K562 (cell line): ENCODE measurements around the gene MYOZ3. TPM values are rescaled to one million over a fixed set of nuclear protein-coding genes. Genes with fewer than 3 reads are reported as not detected.

ENCODE experiments used
- ATAC-seq: fragments of 200-7000 bp; cut with Tn5 transposase; 3 replicates; pipeline ENCODE4 v1.9.1; 2020; ENCODE audit warnings: moderate library complexity
- BruUV-seq: library from RNA; stranded (reverse); fragments of 400-500 nt; replicated peaks from 2 replicates; lab custom pipeline; 2021; lab: Mats Ljungman, UMichigan
- CTCF ChIA-PET: fragments of 300-600 bp; formaldehyde crosslinking; extraction: SDS; loops from one replicate; lab custom pipeline; 2021; ENCODE audit warnings: low intra/inter-chr PET ratio; lab: Yijun Ruan, JAX
- POLR2A ChIA-PET: fragments of 300-600, 350-650 bp; sonication (Branson Sonifier 250); formaldehyde crosslinking; extraction: SDS; loops from one replicate; lab custom pipeline; 2021; ENCODE audit warnings: antibody characterized with exemption, inconsistent platforms; lab: Yijun Ruan, JAX
- DNase-seq, 4 experiments: peaks; one replicate each; pipeline versions ENCODE4 v3.0.0 to v3.0.0-alpha.2; 2011 to 2018; ENCODE audit warnings: low spot score in 3 of 4, mixed read lengths in 3 of 4; ENCODE audit errors: extremely low read depth in 1 of 4
- FAIRE-seq: peaks from 2 replicates; lab custom pipeline; 2011; peaks lifted over from hg19 to GRCh38; lab: Jason Lieb, UNC
- H2AFZ ChIP-seq: 2 replicates; pipeline ENCODE4 v1.6.0; 2011; ENCODE audit warnings: low read depth, low read length, control low read depth, inconsistent platforms
- H3K27ac ChIP-seq: fragments of 200-600 bp; 3 replicates; pipeline ENCODE4 v1.8.0; 2011; ENCODE audit warnings: low read depth, mild to moderate bottlenecking, control low read depth, inconsistent platforms, low read length, moderate library complexity, mixed read lengths; ENCODE audit errors: extremely low read depth
- H3K27me3 ChIP-seq, 2 experiments: fragments of 300-600 bp in 1 of 2; 2 replicates in 1 of 2; 3 replicates in 1 of 2; pipeline versions ENCODE4 v1.6.0 to v1.8.0; 2011; ENCODE audit warnings: inconsistent platforms in 2 of 2, low read length in 2 of 2, mild to moderate bottlenecking in 1 of 2, mixed read lengths in 1 of 2, moderate library complexity in 1 of 2; ENCODE audit not compliant: control insufficient read depth in 2 of 2, insufficient read depth in 2 of 2
- H3K36me3 ChIP-seq: fragments of 300-600 bp; 3 replicates; pipeline ENCODE4 v1.8.0; 2011; ENCODE audit warnings: mild to moderate bottlenecking, low read length, inconsistent platforms; ENCODE audit not compliant: control insufficient read depth, insufficient read depth
- H3K4me1 ChIP-seq, 2 experiments: fragments of 200-600 bp in 1 of 2; replicated peaks in 1 of 2; 2 replicates in 1 of 2; 3 replicates in 1 of 2; pipeline versions ENCODE4 v1.5.1 to v1.8.0; 2011; ENCODE audit warnings: inconsistent platforms in 2 of 2, low read length in 2 of 2, mild to moderate bottlenecking in 1 of 2, mixed read lengths in 1 of 2, moderate library complexity in 1 of 2; ENCODE audit not compliant: control insufficient read depth in 2 of 2, insufficient read depth in 2 of 2
- H3K4me2 ChIP-seq: 2 replicates; pipeline ENCODE4 v1.6.1; 2011; ENCODE audit warnings: low read length, control low read depth, inconsistent platforms, mixed read lengths; ENCODE audit not compliant: insufficient read depth
- H3K4me3 ChIP-seq: fragments of 200-600 bp; sonication (generic), shearing (Covaris generic); 2 replicates; pipeline ENCODE4 v1.5.1; 2016; ENCODE audit warnings: control low read depth, inconsistent platforms
- H3K79me2 ChIP-seq: fragments of 200-600 bp; 3 replicates; pipeline ENCODE4 v1.8.0; 2011; ENCODE audit warnings: low read length, inconsistent platforms; ENCODE audit not compliant: control insufficient read depth, insufficient read depth
- H3K9ac ChIP-seq, 2 experiments: 2 replicates each; pipeline versions ENCODE4 v1.6.0 to v1.6.1; 2011; ENCODE audit warnings: low read depth in 2 of 2, low read length in 2 of 2, control low read depth in 1 of 2, inconsistent platforms in 1 of 2, mild to moderate bottlenecking in 1 of 2, mixed read lengths in 1 of 2; ENCODE audit not compliant: insufficient read depth in 1 of 2
- H3K9me1 ChIP-seq: one replicate; pipeline ENCODE4 v1.6.0; 2011; ENCODE audit warnings: inconsistent platforms, mild to moderate bottlenecking, low read length, moderate library complexity; ENCODE audit not compliant: control insufficient read depth, insufficient read depth
- H3K9me3 ChIP-seq: replicated peaks from 2 replicates; pipeline ENCODE4 v1.5.1; 2011; ENCODE audit warnings: low read depth, low read length, inconsistent platforms; ENCODE audit not compliant: control insufficient read depth, insufficient read depth
- H4K20me1 ChIP-seq: replicated peaks from 2 replicates; pipeline ENCODE4 v1.6.1; 2011; ENCODE audit warnings: low read length, inconsistent platforms, mixed read lengths; ENCODE audit not compliant: control insufficient read depth, insufficient read depth
- ARID1B ChIP-seq: fragments of 450-650 bp; IDR thresholded peaks from 2 replicates; pipeline ENCODE4 v1.6.1; 2016; ENCODE audit warnings: antibody characterized with exemption, mild to moderate bottlenecking, inconsistent platforms
- CBFA2T3 ChIP-seq: fragments of 450-650 bp; IDR thresholded peaks from 2 replicates; pipeline ENCODE4 v1.6.1; 2017
- CBFB ChIP-seq: sonication (generic); formaldehyde crosslinking; IDR thresholded peaks from 2 replicates; pipeline ENCODE4 v1.4.0; 2020; ENCODE audit warnings: mild to moderate bottlenecking, missing genetic modification reagents
- EZH2 ChIP-seq: IDR thresholded peaks from 2 replicates; pipeline ENCODE4 v1.6.1; 2012; ENCODE audit warnings: low read depth, mild to moderate bottlenecking, inconsistent platforms, low read length, borderline replicate concordance
- FOXJ3 ChIP-seq: sonication (generic); formaldehyde crosslinking; IDR thresholded peaks from 2 replicates; pipeline ENCODE4 v1.4.0; 2020; ENCODE audit warnings: mild to moderate bottlenecking, missing genetic modification reagents
- HDGF ChIP-seq: fragments of 450-650 bp; IDR thresholded peaks from 2 replicates; pipeline ENCODE4 v1.6.1; 2016
- PYGO2 ChIP-seq: fragments of 450-650 bp; IDR thresholded peaks from 2 replicates; pipeline ENCODE4 v1.6.1; 2016; ENCODE audit warnings: mild to moderate bottlenecking, missing genetic modification characterization, moderate library complexity, missing compliant biosample characterization
- SIRT6 ChIP-seq: IDR thresholded peaks from one replicate; pipeline ENCODE4 v1.6.1; 2012; ENCODE audit warnings: low read depth, mild to moderate bottlenecking, control low read depth, inconsistent platforms, low read length, moderate library complexity
- ZNF184 ChIP-seq: sonication (generic); formaldehyde crosslinking; IDR thresholded peaks from 2 replicates; pipeline ENCODE4 v1.5.0; 2020; ENCODE audit warnings: missing genetic modification reagents
- ZNF253 ChIP-seq: fragments of 250-450 bp; sonication (Bioruptor Pico); conservative IDR thresholded peaks from 2 replicates; pipeline ENCODE4 v1.6.1; 2021; ENCODE audit warnings: mild to moderate bottlenecking
- ZNF263 ChIP-seq: sonication (generic); formaldehyde crosslinking; IDR thresholded peaks from 2 replicates; pipeline ENCODE4 v1.8.0; 2022; ENCODE audit warnings: mild to moderate bottlenecking, missing genetic modification reagents, borderline replicate concordance
- ZNF407 ChIP-seq: fragments of 450-650 bp; IDR thresholded peaks from 2 replicates; pipeline ENCODE4 v1.6.1; 2016; ENCODE audit warnings: low read depth
- ZNF655 ChIP-seq: fragments of 250-450 bp; sonication (Bioruptor Pico); IDR thresholded peaks from 2 replicates; pipeline ENCODE4 v1.5.0; 2021
- WGBS: fragments of 100-300 bp; shearing (Covaris generic); methylation state at CpG from one replicate; pipeline ENCODE4 v1.1.6; 2016; ENCODE audit warnings: low coverage, mixed read lengths; ENCODE audit not compliant: insufficient coverage; ENCODE audit errors: missing lambda C conversion rate; 5-methylcytosine and 5-hydroxymethylcytosine counted together
- in situ Hi-C: fragments of 300-500 bp; cut with MboI; formaldehyde crosslinking; loops from 4 replicates; pipeline ENCODE4 v1.15.0; 2018; ENCODE audit warnings: inconsistent platforms, mixed read lengths
- intact Hi-C: fragments of 100-400 bp; cut with micrococcal nuclease; formaldehyde crosslinking; loops from 2 replicates; pipeline ENCODE4 v1.14.2; 2022
- polyA plus RNA-seq, 8 experiments: library from polyadenylated mRNA; depleted of rRNA in 4 of 8; stranded (reverse) in 5 of 8; unstranded in 3 of 8; fragments of >200 nt; fragmentation: Nextera tagmentation in 2 of 8; fragmentation: Illumina TruSeq in 1 of 8; extraction: Ambion mirVana in 2 of 8; extraction: Trizol in 1 of 8; gene quantifications; 2 replicates each; pipeline versions ENCODE4 v1.2.1 to v1.2.3, GENCODE V29; 2011 to 2014; ENCODE audit warnings: inconsistent platforms in 1 of 8, missing spikeins in 1 of 8
- total RNA-seq, 7 experiments: library from RNA; depleted of rRNA in 6 of 7; stranded (reverse); fragments of >200 nt in 6 of 7; fragmentation: Illumina TruSeq in 2 of 7; extraction: Trizol in 2 of 7; gene quantifications; 2 replicates each; pipeline versions ENCODE4 v1.2.1 to v1.2.3, GENCODE V29; 2011 to 2021; ENCODE audit warnings: low replicate concordance in 1 of 7

MYOZ3 gene
- total and polyA plus RNA-seq, 9 of the 15 experiments (the other 6 are each of a cell fraction or from before 2014, with no cell fraction given): not detected

- no TSS peak for BruUV-seq
- CTCF ChIA-PET: interaction anchor here (1.2 kb wide), 1 partner anchor 86 kb away, joined by 3 read pairs; no protein-coding TSS in a partner anchor
- ATAC-seq (peak; percentile 65), FAIRE-seq (no peak), DNase-seq (no peak)
- Histone ChIP-seq H3K27ac (no peak overlapping the region), H3K9ac (0 out of 4 replicates have a peak overlapping the region, but pooled peaks of 1 of the 2 experiments have one; percentile 59), H3K4me2 (no peak overlapping the region), H3K27me3 (peaks cover 33 to 61% of the 10 kb centered on the region in 2 experiments; a peak in 4 of 5 replicates), H3K9me3 (no peaks in the 10 kb centered on the region), H2AFZ (no peak overlapping the region), H3K4me3 (no peak overlapping the region), H3K9me1 (no peaks in the 10 kb centered on the region), H4K20me1 (peaks cover 6% of the 10 kb centered on the region; the same call in 1 of the 2 replicates), H3K4me1 (peaks cover 0 to 23% of the 10 kb centered on the region in 2 experiments; a peak in 2 of 5 replicates), H3K36me3 (no peaks in the 10 kb centered on the region), H3K79me2 (no peaks in the 10 kb centered on the region)
- intact Hi-C loops: no loop called here
- WGBS: 5% methylated on average over 25 of the region's 25 CpGs
- in situ Hi-C loops: no loop called here
- POLR2A ChIA-PET: interaction anchor here (0.7 kb wide), 1 partner anchor 166 kb away, joined by 3 read pairs; no protein-coding TSS in a partner anchor
- TF ChIP-seq ZNF655 (CRISPR knock-in tag) (no peak), EZH2 (no peak), ARID1B (no peak), CBFB (CRISPR knock-in tag) (no peak), ZNF263 (CRISPR knock-in tag) (peak; percentile 67), SIRT6 (no peak), ZNF407 (no peak), HDGF (no peak), ZNF253 (CRISPR knock-in tag) (no peak), PYGO2 (tag) (no peak), FOXJ3 (CRISPR knock-in tag) (no peak), CBFA2T3 (no peak), ZNF184 (CRISPR knock-in tag) (no peak)
Measured at GRCh38 chr5:150647275-150648251, 13.5 kb upstream of the MYOZ3 start.
